ACHN (cell line): Measurements from ENCODE around the gene ASPG.
A peak's percentile ranks its signal among the peaks of the same experiment; 100 is the strongest.

Experiments
- DNase-seq: peaks from one replicate; pipeline ENCODE4 v3.0.0-alpha.2; 2015
- in situ Hi-C: cut with HindIII; loops from 2 replicates; pipeline ENCODE4 v1.10.0; 2017; ENCODE audit warnings: low sequenced_read_pairs, low pct_ligation_motif_present, low pct_unique_long_range_greater_than_20kb

Gene ASPG

DNA sequence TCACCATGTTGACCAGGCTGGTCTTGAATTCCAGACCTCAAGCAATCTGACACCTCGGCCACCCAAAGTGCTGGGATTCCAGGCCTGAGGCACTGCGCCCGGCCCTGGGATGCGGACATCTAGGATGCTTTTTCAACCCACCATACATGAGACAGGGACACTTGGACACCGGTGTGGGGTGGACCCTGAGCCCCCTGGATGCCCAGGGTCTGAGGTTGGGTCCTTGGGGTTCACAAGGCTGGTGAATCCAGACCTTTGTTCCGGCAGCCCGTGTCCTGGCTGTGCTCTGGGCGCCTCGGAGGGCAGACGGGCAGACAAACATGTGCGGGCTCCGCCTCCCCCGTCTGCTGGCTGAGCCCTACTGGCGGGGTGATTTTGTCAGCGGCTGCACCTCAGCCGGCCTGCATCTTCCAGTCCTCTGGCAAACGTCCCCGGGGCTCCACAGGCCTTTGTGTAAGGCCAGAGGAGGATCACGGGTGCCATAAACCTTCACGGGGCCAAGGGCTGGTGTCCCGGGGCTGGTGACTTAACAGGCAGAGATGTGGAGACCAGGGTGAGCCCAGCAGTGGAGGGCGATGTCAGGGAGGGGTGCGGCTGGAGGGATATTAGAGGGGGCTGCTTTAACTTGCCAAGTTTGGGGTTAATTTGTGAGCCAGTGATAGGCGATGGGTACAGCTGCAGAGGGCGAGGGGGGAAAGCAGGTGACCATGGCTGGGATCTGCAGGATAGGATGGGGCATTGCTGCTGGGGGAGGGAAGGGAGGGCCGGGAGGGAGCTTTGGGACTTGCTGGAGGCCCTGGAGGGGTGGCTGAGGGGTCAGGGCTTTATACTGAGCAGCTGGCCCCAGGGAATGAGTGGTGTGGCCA lies 5.8 kb downstream of the ASPG start:
- DNase-seq = no peak
- in situ Hi-C loops = no loop called here

DNA sequence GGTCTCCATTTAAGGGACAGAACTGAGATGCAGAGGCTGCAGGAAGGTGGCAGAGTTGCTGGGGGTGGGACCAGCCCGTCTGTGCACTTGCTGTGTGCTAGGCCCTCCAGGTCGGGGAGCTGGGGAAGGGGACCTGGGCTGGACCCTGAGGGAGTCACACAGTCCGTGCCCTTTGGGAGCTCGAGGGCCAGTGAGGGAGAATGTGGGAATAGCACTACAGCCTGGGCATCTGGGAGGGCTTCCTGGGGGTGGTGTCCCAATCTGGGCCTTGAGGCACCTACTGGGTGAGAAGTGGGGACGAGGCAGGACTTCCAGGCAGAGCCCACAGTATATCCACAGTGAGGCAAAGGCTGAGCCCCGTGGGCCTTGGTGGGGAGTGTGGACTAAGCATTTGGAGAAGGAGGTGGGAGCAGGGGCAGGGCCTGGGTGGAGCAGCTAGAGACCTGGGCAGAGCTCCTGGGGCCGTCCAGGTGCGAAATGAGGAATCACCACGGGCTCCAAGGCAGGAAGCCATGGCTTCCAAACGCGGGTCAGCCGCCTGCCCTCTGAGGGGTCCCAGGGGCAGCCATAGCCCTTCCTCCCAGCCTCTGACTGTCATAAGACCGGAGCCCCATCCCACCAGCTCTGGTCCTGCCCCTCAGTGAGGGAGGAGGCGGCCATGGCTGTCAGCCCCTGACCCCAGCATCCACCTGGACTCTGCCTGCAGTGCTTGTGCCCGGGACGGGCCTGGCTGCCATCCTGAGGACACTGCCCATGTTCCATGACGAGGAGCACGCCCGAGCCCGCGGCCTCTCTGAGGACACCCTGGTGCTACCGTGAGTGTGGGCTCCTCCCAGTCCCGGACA lies 6.6 kb downstream of the ASPG start:
- in situ Hi-C loops = no loop called here
- DNase-seq = no peak

DNA sequence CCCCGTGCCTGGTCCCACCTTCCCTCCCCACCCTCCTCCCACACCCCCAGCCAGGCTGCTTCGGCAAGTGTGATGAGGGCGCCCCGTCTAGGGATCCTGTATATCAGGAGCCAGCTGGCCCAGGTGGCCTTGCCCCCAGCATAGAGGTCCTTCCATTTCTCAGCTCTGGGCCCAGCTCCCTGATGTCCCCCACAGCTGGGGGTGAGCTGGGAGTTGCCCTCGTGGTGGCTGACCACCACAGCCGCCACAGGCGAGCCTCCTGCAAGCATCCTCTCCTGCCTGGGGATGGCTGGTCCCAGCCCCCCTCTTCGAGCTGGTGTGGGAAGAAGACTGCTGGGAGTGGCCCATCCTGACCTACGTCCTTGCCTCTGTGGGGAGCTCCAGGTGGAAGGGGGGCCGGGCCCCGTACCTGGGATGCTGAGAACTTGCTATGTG lies 7.4 kb downstream of the ASPG start:
- in situ Hi-C loops = no loop called here

DNA sequence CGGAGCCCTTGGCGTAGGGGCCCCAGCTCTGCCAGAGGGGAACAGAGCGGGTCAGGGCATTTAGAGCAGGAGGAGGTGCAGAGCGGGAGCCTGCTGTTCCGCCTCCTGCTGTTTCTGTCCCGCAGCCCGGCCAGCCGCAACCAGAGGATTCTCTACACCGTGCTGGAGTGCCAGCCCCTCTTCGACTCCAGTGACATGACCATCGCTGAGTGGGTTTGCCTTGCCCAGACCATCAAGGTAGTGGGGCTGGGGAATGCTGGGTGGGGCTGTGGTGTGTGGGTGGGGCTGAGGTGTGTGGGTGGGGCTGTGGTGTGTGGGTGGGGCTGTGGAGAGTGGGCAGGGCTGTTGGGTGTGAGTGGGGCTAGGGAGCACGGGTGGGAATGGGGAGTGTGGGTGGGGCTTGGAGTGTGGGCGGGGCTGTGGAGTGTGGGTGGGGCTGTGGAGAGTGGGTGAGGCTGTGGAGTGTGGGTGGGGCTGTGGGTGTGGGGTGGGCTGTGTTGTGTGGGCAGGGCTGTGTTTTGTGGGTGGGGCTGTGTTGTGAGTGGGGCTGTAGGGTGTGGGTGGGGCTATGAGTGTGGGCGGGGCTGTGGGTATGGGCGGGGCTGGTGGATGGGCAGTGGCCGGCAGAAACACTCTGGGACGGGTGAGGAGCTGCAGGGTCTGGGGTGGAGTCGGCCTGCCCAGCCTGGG lies 8.0 kb downstream of the ASPG start:
- DNase-seq = no peak
- in situ Hi-C loops = no loop called here

More for the DNA sequence above, 7.4 kb downstream of the ASPG start:
- no peak for DNase-seq

DNA sequence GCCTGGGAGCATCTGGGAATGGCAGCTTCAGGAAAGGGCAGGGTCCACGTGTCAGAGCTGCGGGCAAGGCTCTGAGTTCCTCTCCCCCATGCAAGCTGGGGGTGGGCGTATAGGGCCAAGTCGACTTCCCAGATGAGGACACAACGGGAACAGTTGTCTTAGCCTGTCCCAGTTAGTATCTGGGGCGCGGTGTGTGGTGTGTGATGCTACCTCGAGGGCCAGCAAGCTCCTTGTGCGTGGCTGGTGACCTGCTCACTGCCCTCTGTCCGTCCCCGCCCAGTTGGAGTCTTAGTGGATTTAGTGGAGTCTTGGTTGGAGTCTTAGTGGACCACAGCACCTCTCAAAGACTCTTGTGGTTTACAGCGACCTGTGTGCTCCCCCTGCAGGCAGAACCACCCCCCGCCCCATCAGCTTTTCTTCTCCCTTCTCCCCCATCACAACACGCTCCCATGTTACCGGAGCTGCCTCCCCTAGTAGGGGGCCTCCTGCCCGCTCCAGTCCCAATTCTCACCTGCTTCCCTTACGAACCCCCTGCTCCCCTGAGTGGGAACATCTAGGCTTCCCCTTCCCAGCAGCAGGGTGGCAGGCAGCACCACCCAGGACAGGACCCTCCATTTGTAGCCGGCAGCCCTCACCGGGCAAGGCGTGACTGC lies 8.7 kb downstream of the ASPG start:
- in situ Hi-C loops = no loop called here
- no peak for DNase-seq

DNA sequence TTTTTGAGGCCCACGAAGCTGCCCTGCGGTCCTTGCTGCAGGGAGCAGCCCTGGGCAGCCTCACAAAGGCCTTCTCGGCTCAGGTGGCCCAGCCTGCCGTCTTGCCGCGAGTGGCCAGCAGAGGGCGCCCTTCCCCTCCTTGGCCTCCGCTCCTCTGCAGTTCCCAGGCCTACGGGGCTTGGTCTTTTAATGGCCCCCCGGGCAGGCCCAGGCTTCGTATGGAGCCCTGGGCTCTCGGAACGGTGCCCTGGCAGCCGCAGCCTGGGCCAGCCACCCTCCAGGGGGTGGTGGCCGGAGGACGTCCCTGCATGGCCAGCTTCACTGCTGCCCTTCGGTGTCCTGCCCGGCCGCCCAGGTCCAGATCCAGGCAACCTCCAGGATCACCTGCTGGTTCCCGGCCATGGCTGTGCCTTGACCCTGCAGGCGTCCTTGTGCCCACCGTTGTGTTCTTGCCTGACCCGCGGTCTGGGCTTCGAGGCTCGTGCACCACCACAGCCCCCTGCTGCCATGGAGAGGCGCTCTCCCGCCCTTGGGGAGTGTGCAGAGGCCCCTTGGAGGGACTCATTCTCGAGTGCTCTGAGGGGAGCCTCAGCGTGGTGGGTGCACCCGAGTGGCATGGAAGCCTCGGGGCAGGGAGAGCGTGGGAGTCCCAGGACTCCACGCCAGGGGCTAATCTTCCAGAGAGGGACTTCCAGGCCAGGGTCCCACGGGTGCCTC lies 9.4 kb downstream of the ASPG start:
- in situ Hi-C loops = no loop called here
- peak; percentile 33 for DNase-seq

DNA sequence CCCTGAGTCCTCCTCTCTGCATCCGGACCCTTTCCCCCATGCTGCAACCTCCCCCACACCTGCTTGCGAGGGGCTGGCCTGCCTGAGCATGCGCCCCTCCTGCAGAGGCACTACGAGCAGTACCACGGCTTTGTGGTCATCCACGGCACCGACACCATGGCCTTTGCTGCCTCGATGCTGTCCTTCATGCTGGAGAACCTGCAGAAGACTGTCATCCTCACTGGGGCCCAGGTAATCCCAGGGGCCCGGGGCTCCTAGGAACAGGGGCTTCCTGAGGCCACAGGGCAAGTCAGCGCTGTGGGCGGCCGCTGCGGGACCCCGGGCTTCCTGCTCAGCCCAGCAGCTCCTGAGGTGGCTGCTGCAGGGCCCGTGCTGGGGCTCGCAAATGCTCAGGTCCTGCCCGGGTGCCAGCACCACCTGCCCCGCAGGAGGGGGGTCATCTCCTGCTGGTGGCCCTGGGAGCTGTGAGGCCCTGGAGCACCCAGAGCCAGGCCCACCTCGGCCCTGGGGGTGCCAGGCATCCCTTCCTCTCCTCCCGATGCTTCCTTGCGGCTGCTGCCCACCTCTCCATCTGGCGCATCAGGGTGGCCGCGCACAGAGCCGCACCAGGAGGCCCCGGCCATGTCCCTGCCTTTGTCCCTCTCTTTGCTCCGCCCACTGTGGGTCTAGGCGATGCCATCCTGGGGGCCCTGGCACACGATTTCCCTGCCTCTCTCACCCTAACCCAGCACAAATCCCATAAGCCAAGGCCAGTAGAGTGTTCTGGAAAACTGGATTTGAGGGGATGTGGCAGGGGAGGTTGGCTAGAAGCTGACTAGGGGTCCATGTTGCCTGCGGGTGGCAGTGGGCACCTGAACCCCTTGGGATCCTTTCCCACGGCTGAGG lies 10.2 kb downstream of the ASPG start:
- no peak for DNase-seq
- in situ Hi-C loops = no loop called here

DNA sequence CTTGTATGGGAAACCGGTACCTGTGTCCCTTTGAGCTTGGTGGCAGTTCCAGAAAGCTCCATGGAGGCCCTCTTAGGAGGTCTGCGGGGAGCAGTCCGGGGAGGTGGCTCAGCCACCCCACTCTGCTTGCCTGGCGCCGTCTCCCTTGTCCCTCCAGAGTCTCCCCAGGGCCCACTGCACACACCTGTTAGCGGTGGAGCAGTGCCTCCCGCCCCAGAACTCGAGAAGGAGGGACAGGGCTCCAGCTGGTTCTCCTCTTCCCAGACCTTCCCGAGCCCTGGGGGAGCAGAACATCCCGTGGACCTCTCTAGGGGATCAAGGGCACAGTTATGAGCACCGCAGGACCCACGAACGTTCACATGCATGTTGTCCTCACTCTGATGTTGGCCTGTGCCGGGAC lies 10.8 kb downstream of the ASPG start:
- in situ Hi-C loops = no loop called here

DNA sequence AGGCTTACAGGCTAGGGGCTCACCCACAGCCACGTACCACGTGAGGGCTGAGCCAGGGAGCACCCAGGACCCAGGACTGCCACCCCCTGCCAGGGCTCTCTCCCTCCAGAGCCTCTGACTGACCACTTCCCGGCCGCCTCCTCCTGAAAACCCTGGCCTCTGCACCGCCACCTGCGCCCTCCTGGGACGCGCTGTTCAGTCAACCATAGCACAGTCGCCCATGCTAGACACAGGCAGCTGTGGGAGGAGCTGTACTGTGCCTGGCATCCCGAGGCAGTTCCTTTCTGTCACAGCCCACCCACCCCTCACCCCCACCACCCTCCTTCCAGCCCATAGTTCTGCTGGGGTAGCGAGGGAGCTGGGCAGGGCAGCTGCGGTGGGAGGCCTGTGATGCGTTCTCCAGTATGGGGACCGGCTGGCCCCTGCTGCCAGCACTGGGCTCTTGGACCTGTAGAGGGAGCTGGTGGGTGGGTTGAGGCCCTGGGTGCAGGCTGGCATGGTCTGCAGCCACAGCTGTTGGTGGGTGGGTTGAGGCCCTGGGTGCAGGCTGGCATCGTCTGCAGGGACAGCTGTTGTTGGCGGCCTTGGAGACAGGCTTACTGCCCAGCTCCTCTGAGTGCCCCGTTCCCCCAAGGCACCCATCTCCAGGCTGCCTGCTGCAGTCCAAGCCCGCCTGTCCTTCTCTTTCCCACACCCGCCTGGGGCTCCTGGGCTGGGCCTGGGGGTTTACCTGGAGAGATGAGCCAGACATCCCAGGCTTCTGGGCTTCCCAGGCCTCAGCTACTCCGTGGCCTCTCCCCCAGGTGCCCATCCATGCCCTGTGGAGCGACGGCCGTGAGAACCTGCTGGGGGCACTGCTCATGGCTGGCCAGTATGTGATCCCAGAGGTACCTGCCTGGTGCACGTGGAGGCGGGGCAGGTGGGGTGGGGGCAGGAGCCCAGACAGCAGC lies 11.5 kb downstream of the ASPG start:
- in situ Hi-C loops = no loop called here
- DNase-seq = no peak

More for the DNA sequence above, 10.8 kb downstream of the ASPG start:
- DNase-seq = no peak

DNA sequence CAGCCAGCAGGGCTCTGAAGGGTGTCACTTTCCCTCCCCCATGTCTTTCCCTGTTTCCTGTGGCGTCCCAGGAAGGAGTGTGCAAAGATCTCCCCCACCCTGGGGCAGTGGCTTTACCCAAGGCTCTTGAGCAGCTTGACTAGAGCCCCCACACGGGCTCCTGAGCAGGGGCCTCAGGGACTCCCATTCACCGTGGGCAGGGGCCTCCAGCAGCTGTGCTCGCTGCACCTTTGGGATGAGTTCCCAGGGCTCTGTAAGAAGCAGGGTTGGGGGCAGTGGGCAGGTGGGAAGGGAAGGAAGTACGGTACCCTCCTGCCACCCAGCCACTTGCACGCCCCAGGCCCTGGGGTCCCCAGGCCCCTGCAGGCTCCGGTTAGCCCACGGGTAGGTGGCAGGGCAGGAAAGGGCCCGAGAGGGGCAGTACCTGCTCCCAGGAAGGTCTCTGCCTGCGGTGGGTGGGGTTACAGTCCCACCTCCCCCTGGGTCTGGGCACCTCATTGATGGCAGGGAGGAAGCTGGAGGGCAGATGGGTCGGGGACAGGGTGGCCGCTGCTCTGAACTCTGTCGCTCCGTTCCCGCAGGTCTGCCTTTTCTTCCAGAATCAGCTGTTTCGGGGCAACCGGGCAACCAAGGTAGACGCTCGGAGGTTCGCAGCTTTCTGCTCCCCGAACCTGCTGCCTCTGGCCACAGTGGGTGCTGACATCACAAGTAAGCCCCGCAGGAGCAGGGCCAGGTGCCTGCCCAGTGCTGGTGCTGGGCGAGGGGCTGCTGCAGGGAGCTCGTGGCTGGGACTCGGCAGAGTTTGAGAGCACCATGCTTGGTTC lies 13.0 kb downstream of the ASPG start:
- in situ Hi-C loops = no loop called here
- no peak for DNase-seq

DNA sequence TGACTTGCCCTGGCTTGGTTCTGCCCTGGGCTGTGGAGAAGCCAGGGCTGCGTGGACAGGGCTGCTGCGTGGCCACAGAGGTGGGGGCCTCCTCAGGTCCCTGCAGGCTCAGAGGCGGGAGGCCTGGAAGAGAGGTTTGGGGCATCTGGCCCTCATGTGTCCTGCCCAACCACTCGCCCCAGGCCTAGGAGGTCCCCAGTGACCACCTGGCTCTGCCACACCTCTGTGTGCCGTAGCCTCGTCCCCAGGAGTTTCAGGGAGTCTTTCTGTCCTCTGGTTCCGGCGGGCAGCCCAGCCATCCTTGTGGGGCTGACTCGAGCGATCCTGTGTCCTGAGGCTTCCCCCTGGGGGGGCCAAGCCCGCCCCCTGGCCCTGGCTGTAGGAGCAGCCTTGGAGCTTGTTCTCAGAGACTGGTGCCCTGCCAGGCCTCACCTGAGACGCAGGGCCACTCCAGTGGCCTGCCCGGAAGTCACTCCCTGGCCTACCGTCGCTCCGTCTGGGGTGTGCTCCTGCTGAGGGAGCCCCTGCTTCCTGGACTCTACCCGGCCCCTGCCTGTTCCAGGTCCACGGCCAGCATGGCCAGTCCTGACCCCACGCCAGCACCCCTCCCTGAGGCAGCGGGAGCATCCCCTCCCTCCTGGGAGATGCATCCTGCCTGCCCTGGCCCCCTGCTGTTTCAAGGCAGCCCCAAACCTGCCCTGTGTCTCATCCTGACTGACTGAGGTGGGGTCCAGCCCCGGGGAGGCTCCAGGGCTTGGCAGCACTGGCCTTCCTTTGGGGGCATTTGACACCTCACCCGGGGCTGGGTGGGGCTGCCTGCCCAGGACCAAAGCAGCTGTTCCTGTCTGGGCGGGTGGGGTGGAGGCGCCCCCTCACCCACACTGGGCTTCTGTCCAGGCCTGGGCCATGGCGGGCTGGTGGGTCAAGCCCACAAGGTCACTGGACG lies 13.9 kb downstream of the ASPG start:
- DNase-seq = no peak
- in situ Hi-C loops = no loop called here

DNA sequence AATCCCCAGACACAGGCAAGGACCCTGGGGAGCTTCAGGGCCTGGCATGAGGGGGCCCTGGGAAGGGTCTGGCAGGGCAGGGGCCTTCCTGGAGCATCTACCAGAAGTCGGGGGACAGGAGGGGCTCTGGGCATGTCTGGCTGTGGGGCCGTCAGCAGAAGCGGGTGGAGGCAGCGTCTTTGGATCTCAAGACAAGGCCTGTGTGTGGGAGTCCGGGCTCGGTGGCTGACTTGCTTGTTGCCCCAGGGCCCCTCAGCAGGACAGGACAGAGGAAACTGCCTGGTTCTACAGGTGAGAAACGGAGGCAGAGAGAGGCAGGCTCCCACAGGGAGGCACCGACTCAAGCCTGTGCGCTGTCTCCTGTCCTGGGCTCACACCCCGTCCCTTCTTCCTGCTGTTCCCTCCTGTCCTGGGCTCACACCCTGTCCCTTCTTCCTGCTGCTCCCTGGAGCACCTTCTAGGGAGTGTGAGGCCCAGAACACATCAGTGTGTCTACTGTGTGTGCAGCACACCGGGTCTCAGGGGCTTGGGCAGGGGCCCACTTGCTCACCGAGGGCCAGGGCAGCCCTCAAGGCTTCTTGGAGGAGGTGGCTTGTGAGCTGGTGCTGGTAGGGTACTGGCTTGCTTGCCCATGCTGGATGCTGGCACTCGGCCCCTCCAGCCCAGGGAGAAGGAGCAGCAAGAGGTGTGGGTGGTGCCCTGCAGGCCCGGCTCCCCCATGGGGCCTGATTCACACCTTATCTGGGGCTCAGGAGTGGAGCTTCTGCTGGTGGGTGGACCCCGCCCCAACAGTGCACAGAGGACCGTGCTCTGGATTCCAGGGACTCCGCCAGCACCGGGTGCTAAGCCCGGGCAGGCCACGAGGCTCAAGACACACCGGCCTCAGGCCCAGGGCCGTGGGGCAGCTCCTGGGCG lies 14.9 kb downstream of the ASPG start:
- in situ Hi-C loops = no loop called here

DNA sequence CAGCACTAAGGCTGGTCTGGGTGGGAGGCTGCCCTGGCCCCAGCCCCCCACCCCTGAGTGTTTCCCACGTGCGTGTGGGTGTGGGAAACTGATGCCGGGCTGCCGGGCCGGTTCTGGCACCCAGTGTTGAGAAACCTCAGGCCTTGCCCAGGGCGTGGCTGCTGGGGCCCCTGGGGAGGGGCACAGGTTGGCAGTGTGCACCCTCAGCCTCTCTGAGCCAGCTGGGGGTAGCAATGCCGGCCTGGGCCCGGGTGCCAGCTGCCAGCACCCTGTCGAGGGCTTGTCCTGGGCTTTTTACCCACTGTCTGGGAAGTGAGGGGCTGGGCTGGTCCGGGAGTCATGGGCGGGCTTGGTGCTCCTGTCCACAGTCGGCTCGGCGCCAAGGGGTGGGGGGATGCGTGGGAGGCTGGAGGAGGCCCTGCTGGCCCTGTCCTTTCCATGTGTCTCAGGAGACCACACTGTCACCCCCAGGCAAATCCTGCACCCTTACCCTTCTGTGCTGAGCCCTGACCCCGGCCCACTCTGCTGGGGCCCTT lies 15.7 kb downstream of the ASPG start:
- DNase-seq = no peak
- in situ Hi-C loops = no loop called here

More for the DNA sequence above, 14.9 kb downstream of the ASPG start:
- DNase-seq = no peak
